AG09309 (cell line): Measurements from ENCODE around the gene STAMBP.
A peak's percentile ranks its signal among the peaks of the same experiment; 100 is the strongest.
"Not testable (repeated sequence)": the region's sequence is repeated elsewhere in the genome, so short reads cannot be mapped to it uniquely, and the experiment has no call there.

ENCODE experiments used
- DNase-seq: peaks from one replicate; pipeline ENCODE4 v3.0.0-alpha.2; 2010; ENCODE audit warnings: low read depth
- H3K4me3 ChIP-seq: 2 replicates; pipeline ENCODE4 v1.5.1; 2011; ENCODE audit warnings: mild to moderate bottlenecking, low read depth, low read length, moderate library complexity; ENCODE audit not compliant: control insufficient read depth
- CTCF ChIP-seq: IDR thresholded peaks from 2 replicates; pipeline ENCODE4 v1.5.1; 2011; ENCODE audit warnings: mild to moderate bottlenecking, low read depth, low read length, inconsistent platforms; ENCODE audit not compliant: insufficient read depth, control insufficient read depth; ENCODE audit errors: missing control alignments

The STAMBP gene

GRCh38 chr2:73903313-73903712 lies 74.6 kb downstream of the STAMBP start:
- no peak for DNase-seq
- TF ChIP-seq CTCF, result no peak
- H3K4me3 ChIP-seq, result no peak overlapping the region

DNA sequence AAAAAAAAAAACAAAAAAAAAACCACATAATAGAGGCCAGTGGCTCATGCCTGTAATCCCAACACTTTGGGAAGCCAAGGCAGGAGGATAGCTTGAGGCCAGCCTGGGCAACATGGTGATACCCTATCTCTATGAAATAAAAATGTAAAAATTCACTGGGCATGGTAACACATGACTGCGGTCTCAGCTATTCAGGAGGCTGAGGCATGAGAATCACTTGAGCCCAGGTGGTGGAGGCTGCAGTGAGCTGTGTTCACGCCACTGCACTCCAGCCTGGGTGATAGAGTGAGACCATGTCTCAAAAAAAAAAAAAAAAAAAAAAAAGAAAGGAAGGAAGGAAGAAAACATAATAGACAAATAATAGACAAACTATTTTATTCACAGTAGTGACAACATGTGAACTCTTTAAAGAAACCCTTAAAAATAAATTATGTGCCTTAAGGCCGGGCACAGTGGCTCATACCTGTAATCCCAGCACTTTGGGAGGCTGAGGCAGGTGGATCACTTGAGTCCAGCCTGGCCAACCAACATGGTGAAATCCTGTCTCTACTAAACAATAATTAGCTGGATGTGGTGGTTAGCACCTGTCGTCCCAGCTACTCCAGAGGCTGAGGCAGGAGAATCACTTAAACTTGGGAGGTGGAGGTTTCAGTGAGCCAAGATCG lies 75.3 kb downstream of the STAMBP start:
- not testable (repeated sequence) for H3K4me3 ChIP-seq, DNase-seq

GRCh38 chr2:73904952-73905351 lies 76.2 kb downstream of the STAMBP start:
- no peak for TF ChIP-seq CTCF
- DNase-seq, result no peak
- H3K4me3 ChIP-seq, result no peak overlapping the region

DNA sequence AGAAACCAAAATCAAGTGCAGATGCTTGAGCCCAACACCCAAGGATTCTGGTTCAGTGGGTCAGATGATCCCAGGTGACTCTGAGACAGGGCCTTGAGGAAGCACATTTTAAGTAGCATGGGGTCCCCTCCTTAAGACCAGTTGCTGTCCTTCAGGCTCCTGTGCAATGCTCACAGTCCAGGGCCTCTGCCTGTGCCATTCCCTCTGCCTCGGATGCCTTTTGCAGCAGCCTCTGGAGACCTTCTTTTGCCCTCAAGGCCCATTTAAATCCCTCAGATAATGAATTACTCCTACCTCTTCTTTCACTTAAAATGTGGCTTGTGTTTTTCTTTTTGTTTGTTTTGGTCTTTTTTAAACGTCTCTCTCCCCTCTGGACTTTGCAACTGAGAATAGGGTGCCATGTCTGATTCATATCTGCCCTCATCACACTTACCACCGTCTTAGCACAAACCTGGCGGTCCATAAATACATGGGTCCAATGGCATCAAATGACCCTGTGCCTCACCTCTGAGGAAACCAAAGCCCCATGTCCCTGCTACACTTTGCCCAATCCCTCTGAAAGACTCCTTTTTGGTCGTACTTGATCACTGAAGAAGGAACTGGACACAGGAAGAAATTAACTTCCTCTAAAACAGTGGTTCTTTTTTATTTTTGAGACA lies 78.2 kb downstream of the STAMBP start:
- TF ChIP-seq CTCF, result no peak
- no peak for DNase-seq
- H3K4me3 ChIP-seq, result no peak overlapping the region

DNA sequence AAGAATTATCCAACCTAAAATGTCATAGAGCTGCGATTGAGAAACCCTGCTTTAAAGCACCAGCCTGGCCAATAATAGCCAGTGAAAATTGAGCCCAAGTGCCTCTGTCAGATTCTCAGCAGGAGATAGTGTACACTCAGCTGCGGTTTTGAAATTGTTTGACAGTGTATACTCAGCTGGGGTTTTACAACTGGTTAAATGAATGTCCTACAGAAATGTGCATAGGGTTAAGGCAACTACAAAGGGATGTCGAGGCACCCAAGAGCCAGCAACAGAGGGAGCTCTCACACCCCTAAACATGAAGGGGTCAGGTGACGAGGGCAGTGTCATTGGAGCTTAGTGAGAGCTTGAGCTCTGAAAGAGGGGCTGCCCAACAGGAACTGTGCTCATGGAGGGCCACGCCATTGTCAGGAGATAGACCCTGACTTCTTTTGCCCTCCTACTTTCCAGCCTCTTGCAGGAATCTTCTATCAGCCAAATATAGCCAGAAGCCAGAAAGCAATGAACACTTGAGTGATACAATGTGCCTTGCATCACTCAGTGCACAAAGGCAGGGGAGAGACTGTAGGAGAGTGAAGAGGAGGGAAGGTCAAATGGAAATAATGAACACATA lies 79.2 kb downstream of the STAMBP start:
- peak; percentile 40 for DNase-seq
- no peak overlapping the region for H3K4me3 ChIP-seq
- TF ChIP-seq CTCF, result peak; percentile 36

- no peak for DNase-seq
- H3K4me3 ChIP-seq, result no peak overlapping the region
- TF ChIP-seq CTCF, result no peak
These were observed 80.2 kb downstream of the STAMBP start for GRCh38 chr2:73908689-73909652.
